HepG2 (cell line): Measurements from ENCODE around the gene LIME1. TPM values are rescaled to one million over a fixed set of nuclear protein-coding genes. Genes with fewer than 3 reads are reported as not detected.

Source experiments
- ASH2L ChIP-seq: fragments of 300-600, 200-600 bp; sonication (generic); IDR thresholded peaks from 2 replicates; pipeline ENCODE4 v1.7.0; 2017; ENCODE audit warnings: low read depth, mild to moderate bottlenecking, moderate library complexity, mixed read lengths, low read length; ENCODE audit not compliant: insufficient read length
- HDAC1 ChIP-seq: sonication (generic); formaldehyde crosslinking; IDR thresholded peaks from 2 replicates; pipeline ENCODE4 v1.5.1; 2020; ENCODE audit warnings: mild to moderate bottlenecking, missing genetic modification reagents
- JUN ChIP-seq: sonication (generic); formaldehyde crosslinking; IDR thresholded peaks from 2 replicates; pipeline ENCODE4 v1.4.0; 2020; ENCODE audit warnings: mild to moderate bottlenecking, missing genetic modification reagents
- KLF11 ChIP-seq: IDR thresholded peaks from 2 replicates; pipeline ENCODE4 v1.6.1; 2016; ENCODE audit warnings: missing compliant biosample characterization
- MAZ ChIP-seq, 2 experiments: sonication (generic) in 1 of 2; formaldehyde crosslinking in 1 of 2; IDR thresholded peaks; 2 replicates each; pipeline versions ENCODE4 v1.5.0 to v1.6.1; 2012 to 2020; ENCODE audit warnings: low read depth in 2 of 2, mild to moderate bottlenecking in 2 of 2, borderline replicate concordance in 1 of 2, improper control_type of control experiment in 1 of 2, low read length in 1 of 2, missing genetic modification reagents in 1 of 2, moderate library complexity in 1 of 2
- PHF8 ChIP-seq: sonication (generic); formaldehyde crosslinking; IDR thresholded peaks from 2 replicates; pipeline ENCODE4 v1.5.0; 2020; ENCODE audit warnings: missing genetic modification reagents
- PTBP1 ChIP-seq: fragments of 200-400 bp; formaldehyde crosslinking; IDR thresholded peaks from 2 replicates; pipeline ENCODE4 v1.6.1; 2018; ENCODE audit warnings: low read length, low read depth; ENCODE audit not compliant: poor library complexity, severe bottlenecking
- REXO4 ChIP-seq: sonication (generic); formaldehyde crosslinking; IDR thresholded peaks from 2 replicates; pipeline ENCODE4 v1.8.0; 2022; ENCODE audit warnings: missing genetic modification reagents, mild to moderate bottlenecking, borderline replicate concordance
- RORA ChIP-seq: sonication (generic); formaldehyde crosslinking; IDR thresholded peaks from 2 replicates; pipeline ENCODE4 v1.5.0; 2020; ENCODE audit warnings: mild to moderate bottlenecking, missing genetic modification reagents, moderate library complexity
- ZBTB3 ChIP-seq: sonication (generic); formaldehyde crosslinking; IDR thresholded peaks from 2 replicates; pipeline ENCODE4 v1.4.0; 2020; ENCODE audit warnings: low read depth, mild to moderate bottlenecking, moderate library complexity, missing genetic modification reagents, borderline replicate concordance
- ZKSCAN5 ChIP-seq: sonication (generic); formaldehyde crosslinking; IDR thresholded peaks from 2 replicates; pipeline ENCODE4 v1.5.1; 2020; ENCODE audit warnings: mild to moderate bottlenecking, missing genetic modification reagents
- ZNF207 ChIP-seq: fragments of 450-650 bp; IDR thresholded peaks from 2 replicates; pipeline ENCODE4 v1.6.1; 2016; ENCODE audit warnings: antibody characterized with exemption, borderline replicate concordance
- ZNF274 ChIP-seq: sonication (generic); formaldehyde crosslinking; IDR thresholded peaks from 2 replicates; pipeline ENCODE4 v1.5.1; 2020; ENCODE audit warnings: mild to moderate bottlenecking, missing genetic modification reagents
- ZNF329 ChIP-seq: sonication (generic); formaldehyde crosslinking; IDR thresholded peaks from 2 replicates; pipeline ENCODE4 v1.9.0; 2021; ENCODE audit warnings: low read depth, mild to moderate bottlenecking, missing genetic modification reagents
- ZNF431 ChIP-seq: sonication (generic); formaldehyde crosslinking; IDR thresholded peaks from 2 replicates; pipeline ENCODE4 v1.9.0; 2022; ENCODE audit warnings: missing genetic modification reagents, low read depth, mild to moderate bottlenecking, borderline replicate concordance
- ZNF44 ChIP-seq: sonication (generic); formaldehyde crosslinking; IDR thresholded peaks from 2 replicates; pipeline ENCODE4 v1.5.1; 2020; ENCODE audit warnings: mild to moderate bottlenecking, missing genetic modification reagents
- ZNF616 ChIP-seq: sonication (generic); formaldehyde crosslinking; IDR thresholded peaks from 2 replicates; pipeline ENCODE4 v1.5.0; 2020; ENCODE audit warnings: low read depth, mild to moderate bottlenecking, missing genetic modification reagents
- ZSCAN31 ChIP-seq: sonication (generic); formaldehyde crosslinking; IDR thresholded peaks from 2 replicates; pipeline ENCODE4 v1.5.0; 2020; ENCODE audit warnings: low read depth, mild to moderate bottlenecking, missing genetic modification reagents
- polyA plus RNA-seq, 8 experiments: library from polyadenylated mRNA; depleted of rRNA in 3 of 8; stranded (reverse) in 7 of 8; unstranded in 1 of 8; fragments of >200 nt; fragmentation: Illumina TruSeq in 4 of 8; extraction: Trizol in 4 of 8; gene quantifications; 2 replicates each; pipeline versions ENCODE4 v1.2.1 to v1.2.3, GENCODE V29; 2011 to 2016; ENCODE audit warnings: low read depth in 4 of 8, missing spikeins in 1 of 8, mixed read lengths in 1 of 8; ENCODE audit not compliant: insufficient read depth in 1 of 8
- total RNA-seq, 5 experiments: library from RNA; depleted of rRNA; stranded (reverse); fragments of >200 nt; fragmentation: Illumina TruSeq; extraction: Trizol; gene quantifications; 2 replicates each; pipeline ENCODE4 v1.2.3, GENCODE V29; 2016; ENCODE audit warnings: low read depth in 1 of 5
- TF ChIP-seq, protein P1 (sequence below): IDR thresholded peaks from 2 replicates; pipeline ENCODE4 v1.6.1; 2016
- TF ChIP-seq, protein P2 (sequence below): IDR thresholded peaks from 2 replicates; pipeline ENCODE4 v1.6.1; 2016; ENCODE audit warnings: missing biosample characterization, missing genetic modification reagents, low read depth
- TF ChIP-seq, protein P3 (sequence below): sonication (generic); formaldehyde crosslinking; IDR thresholded peaks from 2 replicates; pipeline ENCODE4 v1.4.0; 2020; ENCODE audit warnings: missing genetic modification reagents
- TF ChIP-seq, protein P4 (sequence below): sonication (generic); formaldehyde crosslinking; IDR thresholded peaks from 2 replicates; pipeline ENCODE4 v1.5.0; 2020; ENCODE audit warnings: missing genetic modification reagents

LIME1 gene
- total and polyA plus RNA-seq, 2 of the 13 experiments (the other 11 are each of a cell fraction or from before 2014, with no cell fraction given), result 13.0 to 61.5 TPM

DNA sequence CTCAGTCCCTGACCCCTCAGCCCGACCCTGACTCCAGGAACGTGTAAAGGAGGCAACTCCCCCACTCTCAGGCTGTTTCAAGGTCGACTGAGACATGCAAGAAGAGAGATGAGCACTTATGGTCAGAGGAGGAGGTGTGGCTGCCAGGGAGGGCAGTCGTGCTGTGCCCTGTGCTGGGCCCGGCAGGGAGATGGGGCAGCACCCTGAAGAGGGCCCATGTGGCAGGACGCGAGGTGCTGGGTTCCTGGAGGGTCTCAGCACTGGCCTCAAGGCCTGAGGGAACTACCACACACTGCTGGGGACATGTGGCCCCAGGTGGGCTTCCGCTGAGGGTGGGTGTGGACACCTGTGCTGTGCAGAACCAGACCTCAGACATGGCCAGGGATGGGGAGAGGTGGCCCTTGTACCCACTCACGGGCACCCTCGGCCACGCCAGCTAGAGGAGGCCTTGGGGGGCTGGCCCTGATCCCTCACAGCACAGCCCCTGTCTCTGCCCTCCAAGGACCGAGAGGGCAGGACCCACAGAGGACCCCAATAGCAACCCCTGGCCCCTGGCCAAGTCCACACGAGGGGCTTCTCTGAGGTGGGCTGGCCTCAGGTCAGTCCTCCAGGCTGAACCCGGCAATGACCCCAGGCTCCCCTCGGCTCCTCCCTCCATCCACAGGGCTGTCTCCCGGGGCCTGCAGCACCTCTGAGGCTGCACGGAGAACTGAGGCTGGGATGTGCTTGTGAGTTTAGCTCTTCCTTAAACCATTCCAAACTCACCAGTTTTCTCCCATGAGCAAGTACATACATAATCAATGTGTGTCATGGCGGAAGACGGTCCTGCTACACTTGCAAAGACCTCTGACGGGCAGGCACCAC, 11.8 kb downstream of the LIME1 start (continued):
- TF ChIP-seq ASH2L, result no peak
- TF ChIP-seq RORA (CRISPR knock-in tag), result no peak
- TF ChIP-seq, protein P1, sequence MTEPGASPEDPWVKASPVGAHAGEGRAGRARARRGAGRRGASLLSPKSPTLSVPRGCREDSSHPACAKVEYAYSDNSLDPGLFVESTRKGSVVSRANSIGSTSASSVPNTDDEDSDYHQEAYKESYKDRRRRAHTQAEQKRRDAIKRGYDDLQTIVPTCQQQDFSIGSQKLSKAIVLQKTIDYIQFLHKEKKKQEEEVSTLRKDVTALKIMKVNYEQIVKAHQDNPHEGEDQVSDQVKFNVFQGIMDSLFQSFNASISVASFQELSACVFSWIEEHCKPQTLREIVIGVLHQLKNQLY (CRISPR knock-in tag), result no peak
- TF ChIP-seq PTBP1, result no peak
- no peak for TF ChIP-seq ZNF616
- TF ChIP-seq JUN (CRISPR knock-in tag), result no peak
- TF ChIP-seq, protein P2, sequence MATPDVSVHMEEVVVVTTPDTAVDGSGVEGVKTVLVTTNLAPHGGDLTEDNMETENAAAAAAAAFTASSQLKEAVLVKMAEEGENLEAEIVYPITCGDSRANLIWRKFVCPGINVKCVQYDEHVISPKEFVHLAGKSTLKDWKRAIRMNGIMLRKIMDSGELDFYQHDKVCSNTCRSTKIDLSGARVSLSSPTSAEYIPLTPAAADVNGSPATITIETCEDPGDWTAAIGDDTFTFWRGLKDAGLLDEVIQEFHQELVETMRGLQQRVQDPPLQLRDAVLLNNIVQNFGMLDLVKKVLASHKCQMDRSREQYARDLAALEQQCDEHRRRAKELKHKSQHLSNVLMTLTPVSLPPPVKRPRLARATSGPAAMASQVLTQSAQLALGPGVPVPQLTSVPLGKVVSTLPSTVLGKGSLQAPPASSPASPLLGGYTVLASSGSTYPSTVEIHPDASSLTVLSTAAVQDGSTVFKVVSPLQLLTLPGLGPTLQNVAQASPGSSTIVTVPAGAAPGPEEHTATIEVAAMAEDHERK (CRISPR knock-in tag), result no peak
- TF ChIP-seq ZKSCAN5 (CRISPR knock-in tag), result 0 out of 2 replicates have a peak, but pooled peaks have one; percentile 52
- TF ChIP-seq, protein P3, sequence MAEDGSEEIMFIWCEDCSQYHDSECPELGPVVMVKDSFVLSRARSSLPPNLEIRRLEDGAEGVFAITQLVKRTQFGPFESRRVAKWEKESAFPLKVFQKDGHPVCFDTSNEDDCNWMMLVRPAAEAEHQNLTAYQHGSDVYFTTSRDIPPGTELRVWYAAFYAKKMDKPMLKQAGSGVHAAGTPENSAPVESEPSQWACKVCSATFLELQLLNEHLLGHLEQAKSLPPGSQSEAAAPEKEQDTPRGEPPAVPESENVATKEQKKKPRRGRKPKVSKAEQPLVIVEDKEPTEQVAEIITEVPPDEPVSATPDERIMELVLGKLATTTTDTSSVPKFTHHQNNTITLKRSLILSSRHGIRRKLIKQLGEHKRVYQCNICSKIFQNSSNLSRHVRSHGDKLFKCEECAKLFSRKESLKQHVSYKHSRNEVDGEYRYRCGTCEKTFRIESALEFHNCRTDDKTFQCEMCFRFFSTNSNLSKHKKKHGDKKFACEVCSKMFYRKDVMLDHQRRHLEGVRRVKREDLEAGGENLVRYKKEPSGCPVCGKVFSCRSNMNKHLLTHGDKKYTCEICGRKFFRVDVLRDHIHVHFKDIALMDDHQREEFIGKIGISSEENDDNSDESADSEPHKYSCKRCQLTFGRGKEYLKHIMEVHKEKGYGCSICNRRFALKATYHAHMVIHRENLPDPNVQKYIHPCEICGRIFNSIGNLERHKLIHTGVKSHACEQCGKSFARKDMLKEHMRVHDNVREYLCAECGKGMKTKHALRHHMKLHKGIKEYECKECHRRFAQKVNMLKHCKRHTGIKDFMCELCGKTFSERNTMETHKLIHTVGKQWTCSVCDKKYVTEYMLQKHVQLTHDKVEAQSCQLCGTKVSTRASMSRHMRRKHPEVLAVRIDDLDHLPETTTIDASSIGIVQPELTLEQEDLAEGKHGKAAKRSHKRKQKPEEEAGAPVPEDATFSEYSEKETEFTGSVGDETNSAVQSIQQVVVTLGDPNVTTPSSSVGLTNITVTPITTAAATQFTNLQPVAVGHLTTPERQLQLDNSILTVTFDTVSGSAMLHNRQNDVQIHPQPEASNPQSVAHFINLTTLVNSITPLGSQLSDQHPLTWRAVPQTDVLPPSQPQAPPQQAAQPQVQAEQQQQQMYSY (CRISPR knock-in tag), result no peak
- TF ChIP-seq ZNF44, result no peak
- no peak for TF ChIP-seq KLF11 (CRISPR knock-in tag)
- no peak for TF ChIP-seq ZNF274 (CRISPR knock-in tag)
- no peak for TF ChIP-seq ZNF431
- TF ChIP-seq, protein P4, sequence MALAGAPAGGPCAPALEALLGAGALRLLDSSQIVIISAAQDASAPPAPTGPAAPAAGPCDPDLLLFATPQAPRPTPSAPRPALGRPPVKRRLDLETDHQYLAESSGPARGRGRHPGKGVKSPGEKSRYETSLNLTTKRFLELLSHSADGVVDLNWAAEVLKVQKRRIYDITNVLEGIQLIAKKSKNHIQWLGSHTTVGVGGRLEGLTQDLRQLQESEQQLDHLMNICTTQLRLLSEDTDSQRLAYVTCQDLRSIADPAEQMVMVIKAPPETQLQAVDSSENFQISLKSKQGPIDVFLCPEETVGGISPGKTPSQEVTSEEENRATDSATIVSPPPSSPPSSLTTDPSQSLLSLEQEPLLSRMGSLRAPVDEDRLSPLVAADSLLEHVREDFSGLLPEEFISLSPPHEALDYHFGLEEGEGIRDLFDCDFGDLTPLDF, result no peak
- no peak for TF ChIP-seq ZNF207
- TF ChIP-seq PHF8 (CRISPR knock-in tag), result peak; percentile 29; the same call in 1 of the 2 replicates
- no peak for TF ChIP-seq REXO4 (CRISPR knock-in tag)
- TF ChIP-seq ZNF329, result no peak
- no peak for TF ChIP-seq ZSCAN31 (CRISPR knock-in tag)
- TF ChIP-seq HDAC1, result 0 out of 2 replicates have a peak, but pooled peaks have one; percentile 0
- TF ChIP-seq MAZ (IDR thresholded peaks at IDR 0.05; ENCODE audit: borderline replicate concordance, low read depth, low read length), result no peak
- 0 out of 2 replicates have a peak, but pooled peaks have one; percentile 18 for TF ChIP-seq MAZ (CRISPR knock-in tag; IDR thresholded peaks at IDR 0.05; ENCODE audit: low read depth)
- TF ChIP-seq ZBTB3, result no peak
